NCI-H1930 (cell line): ENCODE data around the gene NXPE1.
"Not testable (repeated sequence)": the region's sequence is repeated elsewhere in the genome, so short reads cannot be mapped to it uniquely, and the experiment has no call there.

Experiments
- DNase-seq, 2 experiments: peaks; one replicate each; lab custom pipeline; 2025; lab: John Stamatoyannopoulos, UW

Gene NXPE1

GRCh38 chr11:114559425-114560310, at the start of gene NXPE1:
Gene NXPE1, minus strand, starts transcription at chr11:114559881. Its CDS starts 8,680 bp downstream, at chr11:114551201.
- no peak for DNase-seq

- DNase-seq = no peak
These were observed 49.7 kb upstream of the NXPE1 start for GRCh38 chr11:114609429-114609828.

GRCh38 chr11:114608605-114609004, 48.9 kb upstream of the NXPE1 start:
- not testable (repeated sequence) for DNase-seq

- DNase-seq = no peak
These were observed 48.2 kb upstream of the NXPE1 start for GRCh38 chr11:114607753-114608459.

GRCh38 chr11:114606802-114607075, 47.1 kb upstream of the NXPE1 start:
- DNase-seq = not testable (repeated sequence)

GRCh38 chr11:114606003-114606801, 46.5 kb upstream of the NXPE1 start:
- DNase-seq = no peak

- DNase-seq = no peak
These were observed 45.7 kb upstream of the NXPE1 start for GRCh38 chr11:114605370-114605769.

- no peak for DNase-seq
These were observed 45.2 kb upstream of the NXPE1 start for GRCh38 chr11:114604886-114605285.

GRCh38 chr11:114604179-114604813, 44.6 kb upstream of the NXPE1 start:
- no peak for DNase-seq

- not testable (repeated sequence) for DNase-seq
These were observed 43.5 kb upstream of the NXPE1 start for GRCh38 chr11:114603151-114603550.

- no peak for DNase-seq
These were observed 38.8 kb upstream of the NXPE1 start for GRCh38 chr11:114598461-114598860.

GRCh38 chr11:114596175-114596919, 36.7 kb upstream of the NXPE1 start:
- no peak for DNase-seq

GRCh38 chr11:114595571-114595970, 35.9 kb upstream of the NXPE1 start, which contains the start of gene NXPE4:
Gene NXPE4, minus strand, starts transcription at chr11:114595786. Its CDS starts 1,027 bp downstream, at chr11:114594759.
- DNase-seq = no peak

GRCh38 chr11:114594703-114595102, 35.0 kb upstream of the NXPE1 start:
- DNase-seq = no peak

- no peak for DNase-seq
These were observed 27.8 kb upstream of the NXPE1 start for GRCh38 chr11:114587398-114587953.

GRCh38 chr11:114586797-114587196, 27.1 kb upstream of the NXPE1 start:
- DNase-seq = no peak

- no peak for DNase-seq
These were observed 12.0 kb upstream of the NXPE1 start for GRCh38 chr11:114571712-114572111.

- DNase-seq = no peak
These were observed 10.1 kb upstream of the NXPE1 start for GRCh38 chr11:114569801-114570200.

- DNase-seq = no peak
These were observed 6.6 kb upstream of the NXPE1 start for GRCh38 chr11:114566276-114566675.

- no peak for DNase-seq
These were observed 5.2 kb upstream of the NXPE1 start for GRCh38 chr11:114564831-114565230.

- DNase-seq = no peak
These were observed 3.4 kb upstream of the NXPE1 start for GRCh38 chr11:114563077-114563476.
